ENCODE results near the gene ADISSP. TPM values are rescaled to one million over a fixed set of nuclear protein-coding genes. Genes with fewer than 3 reads are reported as not detected.
A peak's percentile ranks its signal among the peaks of the same experiment; 100 is the strongest.

The ADISSP gene
- total RNA-seq (10 to 100 TPM in 1 of 2 donors, 1 to 10 TPM in 1; 8.6 to 53.7 TPM), polyA plus RNA-seq (10 to 100 TPM; 34.1 to 36.1 TPM)
- long read RNA-seq, donor 1, transcript C20orf27-202 (6 exons, 1,886 nt) = major isoform, 15 of 16 reads
- long read RNA-seq, donor 1, partial matches to known transcripts = 0 of 16 reads
- long read RNA-seq, donor 1, other reads (novel, unspliced or antisense) = 0 of 16 reads
- long read RNA-seq, donor 2, transcript C20orf27-202 (6 exons, 1,886 nt) = major isoform, 9 of 14 reads
- long read RNA-seq, donor 2, partial matches to known transcripts = 5 of 14 reads
- long read RNA-seq, donor 2, other reads (novel, unspliced or antisense) = 0 of 14 reads
- long read RNA-seq, donor 3, transcript C20orf27-202 (6 exons, 1,886 nt) = major isoform, 15 of 15 reads
- long read RNA-seq, donor 3, partial matches to known transcripts = 0 of 15 reads
- long read RNA-seq, donor 3, other reads (novel, unspliced or antisense) = 0 of 15 reads
- long read RNA-seq, donor 4, transcript C20orf27-202 (6 exons, 1,886 nt) = major isoform, 15 of 15 reads
- long read RNA-seq, donor 4, partial matches to known transcripts = 0 of 15 reads
- long read RNA-seq, donor 4, other reads (novel, unspliced or antisense) = 0 of 15 reads
- long read RNA-seq, donor 5, transcript C20orf27-202 (6 exons, 1,886 nt) = major isoform, 28 of 29 reads
- long read RNA-seq, donor 5, partial matches to known transcripts = 0 of 29 reads
- long read RNA-seq, donor 5, other reads (novel, unspliced or antisense) = 0 of 29 reads

GRCh38 chr20:3767427-3768341 lies at the start of gene ADISSP:
ADISSP (minus strand) TSS chr20:3767753; CDS start chr20:3760100, 7,653 bp downstream.
- ATAC-seq (ENCODE audit: insufficient read depth, low FRiP score) (peak; percentile 96), DNase-seq (peak; percentile 98 to 99 (median 98))
- H3K27me3 ChIP-seq (ENCODE audit: control insufficient read depth in 3 of 3, insufficient read depth in 3 of 3, low read length in 2 of 3) = no peaks in the 10 kb centered on the region
- 0% methylated on average over 65 to 80 of the region's 80 CpGs for WGBS, 2 donors
- H3K9ac ChIP-seq (ENCODE audit: insufficient read depth in 1 of 2, low read length in 2 of 2) = peak within 1 kb of the TSS; percentile 85 to 94
- no peaks in the 10 kb centered on the region for H3K36me3 ChIP-seq (ENCODE audit: control insufficient read depth in 4 of 4, insufficient read depth in 4 of 4, low read length in 4 of 4)
- TF ChIP-seq CTCF (IDR thresholded peaks at IDR 0.05; ENCODE audit: control extremely low read depth, extremely low read depth) = no peak
- H3K4me1 ChIP-seq (ENCODE audit: control insufficient read depth in 5 of 5, insufficient read depth in 5 of 5, low read length in 5 of 5) = peaks cover 0 to 32% (median 9%) of the 10 kb centered on the region in 5 donors
- peak within 1 kb of the TSS; percentile 80 to 95 for H3K27ac ChIP-seq (ENCODE audit: low read depth in 1 of 2, low read length in 1 of 2)
- H3K4me3 ChIP-seq = peak within 1 kb of the TSS; percentile 71
- H3K9me3 ChIP-seq (ENCODE audit: control insufficient read depth in 4 of 4, insufficient read depth in 3 of 4, low read length in 3 of 4) = no peaks in the 10 kb centered on the region

GRCh38 chr20:3815703-3816315 lies 48.3 kb upstream of the ADISSP start:
- WGBS, 2 donors = 67 to 75% methylated on average over 9 of the region's 9 CpGs
- DNase-seq (no peak), ATAC-seq (ENCODE audit: insufficient read depth, low FRiP score) (no peak)
- Histone ChIP-seq H3K27ac (ENCODE audit: low read depth in 1 of 2, low read length in 1 of 2) (no peak overlapping the region), H3K36me3 (ENCODE audit: control insufficient read depth in 4 of 4, insufficient read depth in 4 of 4, low read length in 4 of 4) (no peaks in the 10 kb centered on the region), H3K4me1 (ENCODE audit: control insufficient read depth in 5 of 5, insufficient read depth in 5 of 5, low read length in 5 of 5) (peaks cover 5 to 39% (median 19%) of the 10 kb centered on the region in 5 donors), H3K4me3 (no peak overlapping the region), H3K9me3 (ENCODE audit: control insufficient read depth in 4 of 4, insufficient read depth in 3 of 4, low read length in 3 of 4) (no peaks in the 10 kb centered on the region), H3K27me3 (ENCODE audit: control insufficient read depth in 3 of 3, insufficient read depth in 3 of 3, low read length in 2 of 3) (no peaks in the 10 kb centered on the region), H3K9ac (ENCODE audit: insufficient read depth in 1 of 2, low read length in 2 of 2) (no peak overlapping the region)
- TF ChIP-seq CTCF (IDR thresholded peaks at IDR 0.05; ENCODE audit: control extremely low read depth, extremely low read depth) = no peak

- no peaks in the 10 kb centered on the region for H3K9me3 ChIP-seq (ENCODE audit: control insufficient read depth in 4 of 4, insufficient read depth in 3 of 4, low read length in 3 of 4)
- no peaks in the 10 kb centered on the region for H3K36me3 ChIP-seq (ENCODE audit: control insufficient read depth in 4 of 4, insufficient read depth in 4 of 4, low read length in 4 of 4)
- no peak overlapping the region for H3K4me3 ChIP-seq
- H3K27me3 ChIP-seq (ENCODE audit: control insufficient read depth in 3 of 3, insufficient read depth in 3 of 3, low read length in 2 of 3) = no peaks in the 10 kb centered on the region
- no peak overlapping the region for H3K27ac ChIP-seq (ENCODE audit: low read depth in 1 of 2, low read length in 1 of 2)
- TF ChIP-seq CTCF (IDR thresholded peaks at IDR 0.05; ENCODE audit: control extremely low read depth, extremely low read depth) = no peak
- no peak overlapping the region for H3K9ac ChIP-seq (ENCODE audit: insufficient read depth in 1 of 2, low read length in 2 of 2)
- ATAC-seq (ENCODE audit: insufficient read depth, low FRiP score) = no peak
- DNase-seq = no peak
- peaks cover 5 to 47% (median 22%) of the 10 kb centered on the region in 5 donors for H3K4me1 ChIP-seq (ENCODE audit: control insufficient read depth in 5 of 5, insufficient read depth in 5 of 5, low read length in 5 of 5)
- 86 to 88% methylated on average over 7 of the region's 7 CpGs for WGBS, 2 donors
Observed at GRCh38 chr20:3814928-3815495, 47.5 kb upstream of the ADISSP start.
